Stimulated activated CD8-positive, alpha-beta memory T cell treated with anti-CD3 and anti-CD28 coated beads, Interleukin-4, amount 100 ng/mL, for 1 hour (primary cell): ENCODE results near the gene CD86.

Experiments used
- DNase-seq, 2 donors: peaks; one replicate each; pipeline ENCODE4 v3.0.0-alpha.2; 2020; ENCODE audit warnings: low read depth in 2 of 2, low spot score in 1 of 2

CD86 gene

GRCh38 chr3:122058294-122058693 is 3.1 kb downstream of the CD86 start:
- no peak for DNase-seq

- DNase-seq, result no peak
These were observed 5.0 kb downstream of the CD86 start for GRCh38 chr3:122060040-122060698.

GRCh38 chr3:122063908-122064307 is 8.7 kb downstream of the CD86 start:
- no peak for DNase-seq

DNA sequence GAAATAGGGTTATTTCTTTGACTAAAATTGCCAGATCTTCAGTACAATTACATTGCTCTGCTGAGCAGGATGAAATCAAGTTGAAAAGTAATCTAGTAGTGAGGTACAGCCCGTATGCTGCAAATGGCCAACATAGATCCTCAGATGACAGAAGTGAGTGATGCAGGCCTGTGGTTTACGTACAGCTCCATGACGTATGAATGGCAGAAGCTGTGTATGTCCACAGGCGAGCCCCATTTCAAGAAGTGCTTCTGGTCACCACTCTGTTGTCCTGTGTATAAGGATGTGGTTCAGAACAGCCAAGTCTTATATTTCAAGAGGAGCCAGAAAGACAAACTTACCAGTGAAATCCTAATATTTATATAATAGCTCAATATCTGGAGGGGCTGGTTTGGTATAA is 9.2 kb downstream of the CD86 start:
- DNase-seq, result no peak

DNA sequence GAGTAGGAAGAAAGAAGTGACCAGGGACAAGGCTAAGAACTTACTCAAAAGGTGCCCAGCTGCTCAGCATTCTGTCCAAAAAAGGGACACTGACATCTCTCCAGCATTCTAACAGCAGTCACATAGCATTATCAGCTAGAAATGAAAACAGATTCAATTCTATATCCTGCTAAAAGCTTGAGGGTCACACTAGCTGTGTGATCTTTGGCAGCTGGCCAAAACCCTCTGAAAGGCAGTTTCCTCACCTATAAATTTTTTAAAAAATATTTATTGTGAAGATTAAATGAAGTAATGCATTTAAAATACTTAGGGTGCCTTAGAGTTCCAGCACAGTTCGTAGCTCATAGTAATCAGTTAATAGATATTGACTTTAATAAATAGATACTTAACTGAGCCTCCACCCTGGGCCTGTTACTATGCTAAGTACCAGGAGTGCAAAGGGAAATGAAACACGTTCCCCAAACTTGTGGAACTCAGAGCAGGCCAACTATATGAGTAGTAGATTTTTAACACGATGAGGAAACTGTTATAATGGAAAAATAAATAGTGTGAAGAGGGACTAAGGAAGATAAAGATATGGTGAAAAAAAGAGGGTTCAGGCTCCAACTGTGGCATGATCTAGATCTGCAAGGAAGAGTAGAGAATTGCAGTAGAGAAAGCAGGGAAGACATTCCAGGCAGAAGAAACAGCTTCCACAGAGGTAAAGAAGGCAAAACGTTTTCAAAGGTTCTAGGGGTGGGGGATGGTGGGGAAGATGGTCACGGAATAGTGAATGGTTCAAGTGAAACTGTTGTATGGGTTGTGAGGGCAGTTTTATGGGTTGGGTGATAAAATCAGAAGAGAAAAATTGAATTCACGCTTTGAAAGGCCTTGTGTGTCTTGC is 11.4 kb downstream of the CD86 start:
- no peak for DNase-seq

DNA sequence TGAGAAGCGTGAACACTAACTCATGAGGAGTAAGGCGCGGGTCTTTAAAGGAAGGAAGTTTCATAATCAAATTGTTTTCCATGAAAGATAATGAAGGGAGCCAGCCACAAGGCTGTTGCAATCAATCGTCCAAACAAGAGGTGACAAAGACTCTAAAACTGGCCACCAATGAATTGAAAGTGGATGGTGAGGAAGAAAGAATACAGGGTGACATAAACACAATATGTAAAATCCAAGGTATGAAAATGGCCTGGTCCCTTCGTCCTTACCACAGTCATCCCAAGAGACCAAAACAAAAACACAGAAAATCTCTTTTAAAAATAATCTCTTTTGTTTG is 12.0 kb downstream of the CD86 start:
- DNase-seq, result no peak

- DNase-seq, result no peak
These were observed 12.6 kb downstream of the CD86 start for GRCh38 chr3:122067588-122068240.

GRCh38 chr3:122074621-122075265 is 19.6 kb downstream of the CD86 start:
- no peak for DNase-seq

DNA sequence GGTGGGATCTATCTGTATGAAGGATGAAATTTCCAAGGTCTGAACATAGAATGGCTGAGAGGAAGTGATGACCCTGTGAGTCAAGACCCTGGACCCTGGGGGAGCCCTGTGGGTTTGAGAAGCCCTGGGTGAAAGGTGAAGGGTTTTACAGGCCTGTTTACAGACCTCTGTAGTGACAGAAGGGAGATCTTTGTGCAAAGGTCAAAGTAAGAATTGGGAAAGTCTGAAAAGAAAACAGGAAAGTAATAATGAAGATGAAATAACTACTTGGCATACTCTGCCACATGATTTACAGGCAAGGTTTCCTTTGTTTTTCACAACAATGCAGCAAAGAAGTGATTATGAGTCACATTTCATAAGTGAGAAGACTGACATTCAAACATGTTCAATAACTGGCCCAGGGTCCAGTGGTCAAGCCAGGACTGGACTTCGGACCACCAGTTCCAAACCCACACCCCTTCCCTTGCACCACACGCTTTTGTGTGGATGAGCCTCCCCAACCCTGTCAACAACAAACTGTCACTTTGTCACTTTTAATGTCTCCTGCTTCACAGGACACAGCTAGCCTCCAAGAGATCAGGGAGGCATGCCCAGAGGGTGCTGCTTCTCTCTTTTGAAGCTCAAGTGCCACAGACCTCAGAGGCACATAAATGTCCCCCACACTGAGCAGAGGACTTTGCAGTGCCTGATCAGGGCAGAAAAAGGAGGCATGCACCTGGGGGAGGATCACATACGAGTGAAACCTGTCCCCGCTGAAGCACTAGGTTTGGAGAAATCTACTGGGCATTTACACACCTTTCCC is 21.5 kb downstream of the CD86 start:
- DNase-seq, result no peak

GRCh38 chr3:122077293-122078234 is 22.4 kb downstream of the CD86 start:
- no peak for DNase-seq

GRCh38 chr3:122078235-122078935 is 23.2 kb downstream of the CD86 start:
- no peak for DNase-seq

DNA sequence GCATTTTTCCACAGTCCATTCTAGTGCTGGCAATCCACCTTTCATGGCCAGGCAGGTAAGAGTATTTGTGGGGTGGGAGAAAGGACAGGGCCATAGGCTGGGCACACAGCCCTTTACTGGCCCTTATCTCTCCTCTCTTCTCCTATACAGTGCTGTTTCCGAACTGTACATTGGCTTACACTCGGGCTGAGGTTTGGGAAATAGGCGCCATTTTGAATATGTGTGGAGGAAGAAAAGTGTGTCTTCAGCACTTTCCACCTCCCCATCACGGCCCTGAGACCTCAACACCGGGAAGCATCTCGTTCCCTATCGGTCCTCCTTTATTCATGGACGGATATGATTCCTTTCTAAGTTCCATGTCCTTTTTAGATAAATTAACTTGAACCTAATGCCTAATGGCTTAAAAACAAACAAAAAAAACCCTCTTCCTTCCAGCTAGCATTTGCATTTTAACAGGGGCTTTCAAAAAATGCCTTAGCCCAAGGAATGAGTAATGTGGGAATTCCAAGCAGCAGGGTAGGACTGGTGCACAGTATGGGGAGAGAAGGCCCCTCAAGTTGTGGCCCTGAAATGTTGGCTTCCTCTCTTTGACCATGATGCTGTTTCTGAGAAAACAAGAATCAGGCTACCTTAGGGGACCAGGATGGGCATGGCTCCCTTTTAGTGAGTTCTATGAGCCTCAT is 24.5 kb downstream of the CD86 start:
- no peak for DNase-seq

DNA sequence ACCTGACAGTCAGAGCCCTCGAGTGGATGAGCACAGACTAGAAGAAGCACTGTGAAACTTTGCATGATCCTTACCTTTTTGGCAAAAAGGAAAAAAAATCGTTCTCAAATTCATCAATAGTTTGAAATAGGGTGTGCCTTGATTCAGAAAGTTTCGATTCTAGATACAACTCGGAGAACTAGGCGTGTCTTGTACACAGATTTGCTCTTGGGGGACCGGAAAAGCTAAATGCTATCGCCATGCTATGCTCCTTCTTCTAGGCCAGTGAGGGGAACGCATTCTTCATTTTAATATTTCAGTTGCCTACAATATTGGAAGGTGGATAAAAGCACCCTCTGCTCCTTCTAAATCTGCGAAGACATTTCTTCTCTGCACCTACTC is 25.0 kb downstream of the CD86 start:
- DNase-seq, result no peak

GRCh38 chr3:122081543-122082247 is 26.5 kb downstream of the CD86 start:
- DNase-seq, result no peak

- DNase-seq, result no peak
These were observed 27.2 kb downstream of the CD86 start for GRCh38 chr3:122082357-122082756.

- no peak for DNase-seq
These were observed 29.6 kb downstream of the CD86 start for GRCh38 chr3:122084799-122085198.

DNA sequence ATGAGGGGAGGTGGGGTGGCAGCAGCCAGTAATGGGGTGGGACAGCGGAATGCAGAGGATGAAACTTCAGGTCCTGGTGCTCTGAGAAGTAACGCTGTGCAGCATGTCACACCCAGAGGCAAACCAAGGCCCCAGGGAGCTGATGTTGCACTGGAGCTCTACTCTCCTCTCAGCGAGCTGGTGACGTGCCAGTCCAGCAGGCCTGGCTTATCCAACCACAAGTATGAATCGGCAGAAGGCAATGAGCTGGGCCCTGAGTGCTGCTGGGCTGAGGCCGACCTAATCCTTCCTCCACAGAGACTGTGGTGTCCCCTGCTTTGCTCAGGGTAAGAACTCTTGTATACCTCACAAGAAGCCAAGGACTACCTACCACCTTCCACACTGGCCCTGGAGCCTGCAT is 30.5 kb downstream of the CD86 start:
- no peak for DNase-seq

- no peak for DNase-seq
These were observed 33.4 kb downstream of the CD86 start for GRCh38 chr3:122088531-122088930.
